K562 (cell line): ENCODE measurements around the gene GJC2. TPM values are rescaled to one million over a fixed set of nuclear protein-coding genes. Genes with fewer than 3 reads are reported as not detected.
A peak's percentile ranks its signal among the peaks of the same experiment; 100 is the strongest.

Experiments
- ARID3A ChIP-seq: IDR thresholded peaks from 2 replicates; pipeline ENCODE4 v1.6.1; 2012; ENCODE audit warnings: low read depth, low read length, improper control_type of control experiment, borderline replicate concordance
- ELF1 ChIP-seq: fragments of 200-800 bp; sonication (Bioruptor generic); IDR thresholded peaks from 2 replicates; pipeline ENCODE4 v1.6.1; 2016; ENCODE audit warnings: missing genetic modification characterization, missing compliant biosample characterization
- GATAD2B ChIP-seq: fragments of 450-650 bp; IDR thresholded peaks from 2 replicates; pipeline ENCODE4 v1.6.1; 2017; ENCODE audit warnings: mild to moderate bottlenecking, borderline replicate concordance
- KDM2B ChIP-seq: fragments of 250-450 bp; sonication (Bioruptor Pico); IDR thresholded peaks from 2 replicates; pipeline ENCODE4 v1.8.0; 2021; ENCODE audit warnings: mild to moderate bottlenecking, moderate library complexity
- MCM7 ChIP-seq, 2 experiments: fragments of 450-650 bp; IDR thresholded peaks; 2 replicates each; pipeline ENCODE4 v1.6.1; 2016 to 2018
- MEF2A ChIP-seq: IDR thresholded peaks from 2 replicates; pipeline ENCODE4 v1.6.1; 2011; ENCODE audit warnings: low read depth, mild to moderate bottlenecking, low read length, moderate library complexity; ENCODE audit not compliant: control insufficient read depth
- NFE2 ChIP-seq: IDR thresholded peaks from 2 replicates; pipeline ENCODE4 v1.6.1; 2014; ENCODE audit warnings: antibody characterized with exemption, low read depth
- RHOXF2B ChIP-seq: fragments of 250-450 bp; sonication (Bioruptor Pico); conservative IDR thresholded peaks from 2 replicates; pipeline ENCODE4 v1.5.1; 2021
- SMARCA4 ChIP-seq: fragments of 450-650 bp; IDR thresholded peaks from 2 replicates; pipeline ENCODE4 v1.6.1; 2016
- TBP ChIP-seq: optimal IDR thresholded peaks from 2 replicates; pipeline ENCODE3; 2011; ENCODE audit warnings: low read depth, low read length, improper control_type of control experiment
- TEAD1 ChIP-seq, 2 experiments: fragments of 450-650 bp in 1 of 2; sonication (generic) in 1 of 2; formaldehyde crosslinking; IDR thresholded peaks; 2 replicates each; pipeline versions ENCODE4 v1.4.0 to v1.8.0; 2020 to 2022; ENCODE audit warnings: mild to moderate bottlenecking in 2 of 2, missing genetic modification reagents in 1 of 2
- TFAM ChIP-seq: fragments of 250-450 bp; sonication (Bioruptor Pico); conservative IDR thresholded peaks from 2 replicates; pipeline ENCODE4 v1.5.0; 2021; ENCODE audit warnings: mild to moderate bottlenecking, moderate library complexity
- TRIM28 ChIP-seq: fragments of 450-650 bp; IDR thresholded peaks from 2 replicates; pipeline ENCODE4 v1.6.1; 2017
- polyA plus RNA-seq, 8 experiments: library from polyadenylated mRNA; depleted of rRNA in 4 of 8; stranded (reverse) in 5 of 8; unstranded in 3 of 8; fragments of >200 nt; fragmentation: Nextera tagmentation in 2 of 8; fragmentation: Illumina TruSeq in 1 of 8; extraction: Ambion mirVana in 2 of 8; extraction: Trizol in 1 of 8; gene quantifications; 2 replicates each; pipeline versions ENCODE4 v1.2.1 to v1.2.3, GENCODE V29; 2011 to 2014; ENCODE audit warnings: inconsistent platforms in 1 of 8, missing spikeins in 1 of 8
- total RNA-seq, 7 experiments: library from RNA; depleted of rRNA in 6 of 7; stranded (reverse); fragments of >200 nt in 6 of 7; fragmentation: Illumina TruSeq in 2 of 7; extraction: Trizol in 2 of 7; gene quantifications; 2 replicates each; pipeline versions ENCODE4 v1.2.1 to v1.2.3, GENCODE V29; 2011 to 2021; ENCODE audit warnings: low replicate concordance in 1 of 7
- TF ChIP-seq, protein P1 (sequence below): fragments of 450-650 bp; IDR thresholded peaks from 2 replicates; pipeline ENCODE4 v1.6.1; 2016; ENCODE audit warnings: mild to moderate bottlenecking, moderate library complexity
- TF ChIP-seq, protein P2 (sequence below): fragments of 450-650 bp; IDR thresholded peaks from 2 replicates; pipeline ENCODE4 v1.6.1; 2017; ENCODE audit warnings: antibody characterized with exemption

Gene GJC2
- total and polyA plus RNA-seq, 9 of the 15 experiments (the other 6 are each of a cell fraction or from before 2014, with no cell fraction given): 0.03 to 0.62 (median 0.11) TPM; not detected in 2

- TF ChIP-seq ARID3A (no peak), MEF2A (no peak), TFAM (CRISPR knock-in tag) (no peak), TRIM28 (no peak), SMARCA4 (no peak), RHOXF2B (CRISPR knock-in tag) (no peak), TBP (peak; percentile 38), MCM7 (IDR thresholded peaks at IDR 0.05) (no peak), TEAD1 (CRISPR knock-in tag; IDR thresholded peaks at IDR 0.05) (0 out of 4 replicates have a peak, but pooled peaks of 1 of the 2 experiments have one; percentile 19), ELF1 (tag) (no peak), GATAD2B (no peak), NFE2 (no peak), KDM2B (CRISPR knock-in tag) (no peak)
- TF ChIP-seq, protein P1, sequence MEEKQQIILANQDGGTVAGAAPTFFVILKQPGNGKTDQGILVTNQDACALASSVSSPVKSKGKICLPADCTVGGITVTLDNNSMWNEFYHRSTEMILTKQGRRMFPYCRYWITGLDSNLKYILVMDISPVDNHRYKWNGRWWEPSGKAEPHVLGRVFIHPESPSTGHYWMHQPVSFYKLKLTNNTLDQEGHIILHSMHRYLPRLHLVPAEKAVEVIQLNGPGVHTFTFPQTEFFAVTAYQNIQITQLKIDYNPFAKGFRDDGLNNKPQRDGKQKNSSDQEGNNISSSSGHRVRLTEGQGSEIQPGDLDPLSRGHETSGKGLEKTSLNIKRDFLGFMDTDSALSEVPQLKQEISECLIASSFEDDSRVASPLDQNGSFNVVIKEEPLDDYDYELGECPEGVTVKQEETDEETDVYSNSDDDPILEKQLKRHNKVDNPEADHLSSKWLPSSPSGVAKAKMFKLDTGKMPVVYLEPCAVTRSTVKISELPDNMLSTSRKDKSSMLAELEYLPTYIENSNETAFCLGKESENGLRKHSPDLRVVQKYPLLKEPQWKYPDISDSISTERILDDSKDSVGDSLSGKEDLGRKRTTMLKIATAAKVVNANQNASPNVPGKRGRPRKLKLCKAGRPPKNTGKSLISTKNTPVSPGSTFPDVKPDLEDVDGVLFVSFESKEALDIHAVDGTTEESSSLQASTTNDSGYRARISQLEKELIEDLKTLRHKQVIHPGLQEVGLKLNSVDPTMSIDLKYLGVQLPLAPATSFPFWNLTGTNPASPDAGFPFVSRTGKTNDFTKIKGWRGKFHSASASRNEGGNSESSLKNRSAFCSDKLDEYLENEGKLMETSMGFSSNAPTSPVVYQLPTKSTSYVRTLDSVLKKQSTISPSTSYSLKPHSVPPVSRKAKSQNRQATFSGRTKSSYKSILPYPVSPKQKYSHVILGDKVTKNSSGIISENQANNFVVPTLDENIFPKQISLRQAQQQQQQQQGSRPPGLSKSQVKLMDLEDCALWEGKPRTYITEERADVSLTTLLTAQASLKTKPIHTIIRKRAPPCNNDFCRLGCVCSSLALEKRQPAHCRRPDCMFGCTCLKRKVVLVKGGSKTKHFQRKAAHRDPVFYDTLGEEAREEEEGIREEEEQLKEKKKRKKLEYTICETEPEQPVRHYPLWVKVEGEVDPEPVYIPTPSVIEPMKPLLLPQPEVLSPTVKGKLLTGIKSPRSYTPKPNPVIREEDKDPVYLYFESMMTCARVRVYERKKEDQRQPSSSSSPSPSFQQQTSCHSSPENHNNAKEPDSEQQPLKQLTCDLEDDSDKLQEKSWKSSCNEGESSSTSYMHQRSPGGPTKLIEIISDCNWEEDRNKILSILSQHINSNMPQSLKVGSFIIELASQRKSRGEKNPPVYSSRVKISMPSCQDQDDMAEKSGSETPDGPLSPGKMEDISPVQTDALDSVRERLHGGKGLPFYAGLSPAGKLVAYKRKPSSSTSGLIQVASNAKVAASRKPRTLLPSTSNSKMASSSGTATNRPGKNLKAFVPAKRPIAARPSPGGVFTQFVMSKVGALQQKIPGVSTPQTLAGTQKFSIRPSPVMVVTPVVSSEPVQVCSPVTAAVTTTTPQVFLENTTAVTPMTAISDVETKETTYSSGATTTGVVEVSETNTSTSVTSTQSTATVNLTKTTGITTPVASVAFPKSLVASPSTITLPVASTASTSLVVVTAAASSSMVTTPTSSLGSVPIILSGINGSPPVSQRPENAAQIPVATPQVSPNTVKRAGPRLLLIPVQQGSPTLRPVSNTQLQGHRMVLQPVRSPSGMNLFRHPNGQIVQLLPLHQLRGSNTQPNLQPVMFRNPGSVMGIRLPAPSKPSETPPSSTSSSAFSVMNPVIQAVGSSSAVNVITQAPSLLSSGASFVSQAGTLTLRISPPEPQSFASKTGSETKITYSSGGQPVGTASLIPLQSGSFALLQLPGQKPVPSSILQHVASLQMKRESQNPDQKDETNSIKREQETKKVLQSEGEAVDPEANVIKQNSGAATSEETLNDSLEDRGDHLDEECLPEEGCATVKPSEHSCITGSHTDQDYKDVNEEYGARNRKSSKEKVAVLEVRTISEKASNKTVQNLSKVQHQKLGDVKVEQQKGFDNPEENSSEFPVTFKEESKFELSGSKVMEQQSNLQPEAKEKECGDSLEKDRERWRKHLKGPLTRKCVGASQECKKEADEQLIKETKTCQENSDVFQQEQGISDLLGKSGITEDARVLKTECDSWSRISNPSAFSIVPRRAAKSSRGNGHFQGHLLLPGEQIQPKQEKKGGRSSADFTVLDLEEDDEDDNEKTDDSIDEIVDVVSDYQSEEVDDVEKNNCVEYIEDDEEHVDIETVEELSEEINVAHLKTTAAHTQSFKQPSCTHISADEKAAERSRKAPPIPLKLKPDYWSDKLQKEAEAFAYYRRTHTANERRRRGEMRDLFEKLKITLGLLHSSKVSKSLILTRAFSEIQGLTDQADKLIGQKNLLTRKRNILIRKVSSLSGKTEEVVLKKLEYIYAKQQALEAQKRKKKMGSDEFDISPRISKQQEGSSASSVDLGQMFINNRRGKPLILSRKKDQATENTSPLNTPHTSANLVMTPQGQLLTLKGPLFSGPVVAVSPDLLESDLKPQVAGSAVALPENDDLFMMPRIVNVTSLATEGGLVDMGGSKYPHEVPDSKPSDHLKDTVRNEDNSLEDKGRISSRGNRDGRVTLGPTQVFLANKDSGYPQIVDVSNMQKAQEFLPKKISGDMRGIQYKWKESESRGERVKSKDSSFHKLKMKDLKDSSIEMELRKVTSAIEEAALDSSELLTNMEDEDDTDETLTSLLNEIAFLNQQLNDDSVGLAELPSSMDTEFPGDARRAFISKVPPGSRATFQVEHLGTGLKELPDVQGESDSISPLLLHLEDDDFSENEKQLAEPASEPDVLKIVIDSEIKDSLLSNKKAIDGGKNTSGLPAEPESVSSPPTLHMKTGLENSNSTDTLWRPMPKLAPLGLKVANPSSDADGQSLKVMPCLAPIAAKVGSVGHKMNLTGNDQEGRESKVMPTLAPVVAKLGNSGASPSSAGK: no peak
- TF ChIP-seq, protein P2, sequence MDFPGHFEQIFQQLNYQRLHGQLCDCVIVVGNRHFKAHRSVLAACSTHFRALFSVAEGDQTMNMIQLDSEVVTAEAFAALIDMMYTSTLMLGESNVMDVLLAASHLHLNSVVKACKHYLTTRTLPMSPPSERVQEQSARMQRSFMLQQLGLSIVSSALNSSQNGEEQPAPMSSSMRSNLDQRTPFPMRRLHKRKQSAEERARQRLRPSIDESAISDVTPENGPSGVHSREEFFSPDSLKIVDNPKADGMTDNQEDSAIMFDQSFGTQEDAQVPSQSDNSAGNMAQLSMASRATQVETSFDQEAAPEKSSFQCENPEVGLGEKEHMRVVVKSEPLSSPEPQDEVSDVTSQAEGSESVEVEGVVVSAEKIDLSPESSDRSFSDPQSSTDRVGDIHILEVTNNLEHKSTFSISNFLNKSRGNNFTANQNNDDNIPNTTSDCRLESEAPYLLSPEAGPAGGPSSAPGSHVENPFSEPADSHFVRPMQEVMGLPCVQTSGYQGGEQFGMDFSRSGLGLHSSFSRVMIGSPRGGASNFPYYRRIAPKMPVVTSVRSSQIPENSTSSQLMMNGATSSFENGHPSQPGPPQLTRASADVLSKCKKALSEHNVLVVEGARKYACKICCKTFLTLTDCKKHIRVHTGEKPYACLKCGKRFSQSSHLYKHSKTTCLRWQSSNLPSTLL: no peak
These were observed 41.6 kb upstream of the GJC2 start (continued) for GRCh38 chr1:228108055-228108690.
